ENCODE measurements around the gene EFNB2.

EFNB2 gene

GRCh38 chr13:106533101-106533942, 2.1 kb downstream of the EFNB2 start:
- peaks cover 11 to 23% of the 10 kb centered on the region in 2 donors for H3K4me1 ChIP-seq (ENCODE audit: control insufficient read depth in 2 of 2, insufficient read depth in 2 of 2, low read length in 2 of 2)

GRCh38 chr13:106532111-106532929, 3.1 kb downstream of the EFNB2 start:
- H3K4me1 ChIP-seq (ENCODE audit: control insufficient read depth in 2 of 2, insufficient read depth in 2 of 2, low read length in 2 of 2) = peaks cover 11 to 30% of the 10 kb centered on the region in 2 donors
- H3K4me3 ChIP-seq (ENCODE audit: low read length in 2 of 2) = peak overlapping the region; percentile 68 to 83
- H3K27ac ChIP-seq (ENCODE audit: low read depth in 2 of 2, low read length in 2 of 2) = peak overlapping the region; percentile 50 to 75
- no peaks in the 10 kb centered on the region for H3K9me3 ChIP-seq (ENCODE audit: control insufficient read depth in 2 of 2, low read length in 2 of 2)
- no peaks in the 10 kb centered on the region for H3K36me3 ChIP-seq (ENCODE audit: control insufficient read depth in 2 of 2, insufficient read depth in 2 of 2, low read length in 2 of 2)
- H3K27me3 ChIP-seq (ENCODE audit: control insufficient read depth in 2 of 2, insufficient read depth in 2 of 2, low read length in 2 of 2) = peaks cover 0 to 5% of the 10 kb centered on the region in 2 donors
- peak overlapping the region; percentile 52 to 97 for H3K9ac ChIP-seq (ENCODE audit: low read depth in 1 of 2, low read length in 2 of 2)

More at GRCh38 chr13:106533101-106533942, 2.1 kb downstream of the EFNB2 start:
- Histone ChIP-seq H3K36me3 (ENCODE audit: control insufficient read depth in 2 of 2, insufficient read depth in 2 of 2, low read length in 2 of 2) (no peaks in the 10 kb centered on the region), H3K9ac (ENCODE audit: low read depth in 1 of 2, low read length in 2 of 2) (peak overlapping the region; percentile 88 to 97), H3K27ac (ENCODE audit: low read depth in 2 of 2, low read length in 2 of 2) (peak overlapping the region; percentile 78 to 86), H3K9me3 (ENCODE audit: control insufficient read depth in 2 of 2, low read length in 2 of 2) (no peaks in the 10 kb centered on the region), H3K4me3 (ENCODE audit: low read length in 2 of 2) (peak overlapping the region; percentile 68 to 83), H3K27me3 (ENCODE audit: control insufficient read depth in 2 of 2, insufficient read depth in 2 of 2, low read length in 2 of 2) (peaks cover 0 to 5% of the 10 kb centered on the region in 2 donors)

- H3K27me3 ChIP-seq (ENCODE audit: control insufficient read depth in 2 of 2, insufficient read depth in 2 of 2, low read length in 2 of 2) = peaks cover 0 to 5% of the 10 kb centered on the region in 2 donors
- H3K27ac ChIP-seq (ENCODE audit: low read depth in 2 of 2, low read length in 2 of 2) = peak overlapping the region; percentile 4 to 70
- H3K4me1 ChIP-seq (ENCODE audit: control insufficient read depth in 2 of 2, insufficient read depth in 2 of 2, low read length in 2 of 2) = peaks cover 8 to 34% of the 10 kb centered on the region in 2 donors
- peak overlapping the region; percentile 1 to 97 for H3K9ac ChIP-seq (ENCODE audit: low read depth in 1 of 2, low read length in 2 of 2)
- H3K4me3 ChIP-seq (ENCODE audit: low read length in 2 of 2) = peak overlapping the region; percentile 68 to 83
- no peaks in the 10 kb centered on the region for H3K36me3 ChIP-seq (ENCODE audit: control insufficient read depth in 2 of 2, insufficient read depth in 2 of 2, low read length in 2 of 2)
- H3K9me3 ChIP-seq (ENCODE audit: control insufficient read depth in 2 of 2, low read length in 2 of 2) = no peaks in the 10 kb centered on the region
Observed at GRCh38 chr13:106530980-106531481, 4.4 kb downstream of the EFNB2 start.

GRCh38 chr13:106530171-106530851, 5.2 kb downstream of the EFNB2 start:
- peaks cover 0 to 5% of the 10 kb centered on the region in 2 donors for H3K27me3 ChIP-seq (ENCODE audit: control insufficient read depth in 2 of 2, insufficient read depth in 2 of 2, low read length in 2 of 2)
- H3K4me3 ChIP-seq (ENCODE audit: low read length in 2 of 2) = peak overlapping the region; percentile 68 to 83
- peak overlapping the region; percentile 1 to 97 for H3K9ac ChIP-seq (ENCODE audit: low read depth in 1 of 2, low read length in 2 of 2)
- no peaks in the 10 kb centered on the region for H3K9me3 ChIP-seq (ENCODE audit: control insufficient read depth in 2 of 2, low read length in 2 of 2)
- H3K4me1 ChIP-seq (ENCODE audit: control insufficient read depth in 2 of 2, insufficient read depth in 2 of 2, low read length in 2 of 2) = peaks cover 7 to 39% of the 10 kb centered on the region in 2 donors
- H3K36me3 ChIP-seq (ENCODE audit: control insufficient read depth in 2 of 2, insufficient read depth in 2 of 2, low read length in 2 of 2) = no peaks in the 10 kb centered on the region
- peak overlapping the region; percentile 4 to 70 for H3K27ac ChIP-seq (ENCODE audit: low read depth in 2 of 2, low read length in 2 of 2)

GRCh38 chr13:106529415-106530170, 5.9 kb downstream of the EFNB2 start:
- H3K27me3 ChIP-seq (ENCODE audit: control insufficient read depth in 2 of 2, insufficient read depth in 2 of 2, low read length in 2 of 2) = peaks cover 0 to 5% of the 10 kb centered on the region in 2 donors
- H3K36me3 ChIP-seq (ENCODE audit: control insufficient read depth in 2 of 2, insufficient read depth in 2 of 2, low read length in 2 of 2) = no peaks in the 10 kb centered on the region
- H3K4me1 ChIP-seq (ENCODE audit: control insufficient read depth in 2 of 2, insufficient read depth in 2 of 2, low read length in 2 of 2) = peaks cover 7 to 42% of the 10 kb centered on the region in 2 donors
- peak overlapping the region; percentile 57 to 70 for H3K27ac ChIP-seq (ENCODE audit: low read depth in 2 of 2, low read length in 2 of 2)
- peak overlapping the region in 1 of 2 donors; percentile 97 for H3K9ac ChIP-seq (ENCODE audit: low read depth in 1 of 2, low read length in 2 of 2)
- H3K9me3 ChIP-seq (ENCODE audit: control insufficient read depth in 2 of 2, low read length in 2 of 2) = no peaks in the 10 kb centered on the region
- peak overlapping the region in 1 of 2 donors; percentile 8 for H3K4me3 ChIP-seq (ENCODE audit: low read length in 2 of 2)

GRCh38 chr13:106528718-106529414, 6.6 kb downstream of the EFNB2 start:
- H3K4me3 ChIP-seq (ENCODE audit: low read length in 2 of 2) = peak overlapping the region in 1 of 2 donors; percentile 9
- H3K27ac ChIP-seq (ENCODE audit: low read depth in 2 of 2, low read length in 2 of 2) = peak overlapping the region; percentile 57 to 70
- peaks cover 0 to 5% of the 10 kb centered on the region in 2 donors for H3K27me3 ChIP-seq (ENCODE audit: control insufficient read depth in 2 of 2, insufficient read depth in 2 of 2, low read length in 2 of 2)
- H3K4me1 ChIP-seq (ENCODE audit: control insufficient read depth in 2 of 2, insufficient read depth in 2 of 2, low read length in 2 of 2) = peaks cover 7 to 45% of the 10 kb centered on the region in 2 donors
- H3K36me3 ChIP-seq (ENCODE audit: control insufficient read depth in 2 of 2, insufficient read depth in 2 of 2, low read length in 2 of 2) = no peaks in the 10 kb centered on the region
- H3K9me3 ChIP-seq (ENCODE audit: control insufficient read depth in 2 of 2, low read length in 2 of 2) = no peaks in the 10 kb centered on the region
- H3K9ac ChIP-seq (ENCODE audit: low read depth in 1 of 2, low read length in 2 of 2) = peak overlapping the region in 1 of 2 donors; percentile 97

- no peak overlapping the region for H3K9ac ChIP-seq (ENCODE audit: low read depth in 1 of 2, low read length in 2 of 2)
- no peak overlapping the region for H3K4me3 ChIP-seq (ENCODE audit: low read length in 2 of 2)
- H3K9me3 ChIP-seq (ENCODE audit: control insufficient read depth in 2 of 2, low read length in 2 of 2) = no peaks in the 10 kb centered on the region
- peaks cover 15 to 55% of the 10 kb centered on the region in 2 donors for H3K4me1 ChIP-seq (ENCODE audit: control insufficient read depth in 2 of 2, insufficient read depth in 2 of 2, low read length in 2 of 2)
- H3K36me3 ChIP-seq (ENCODE audit: control insufficient read depth in 2 of 2, insufficient read depth in 2 of 2, low read length in 2 of 2) = no peaks in the 10 kb centered on the region
- H3K27me3 ChIP-seq (ENCODE audit: control insufficient read depth in 2 of 2, insufficient read depth in 2 of 2, low read length in 2 of 2) = peaks cover 0 to 5% of the 10 kb centered on the region in 2 donors
- no peak overlapping the region for H3K27ac ChIP-seq (ENCODE audit: low read depth in 2 of 2, low read length in 2 of 2)
Observed at GRCh38 chr13:106527826-106528225, 7.6 kb downstream of the EFNB2 start.

GRCh38 chr13:106527445-106527801, 8.0 kb downstream of the EFNB2 start:
- Histone ChIP-seq H3K27ac (ENCODE audit: low read depth in 2 of 2, low read length in 2 of 2) (no peak overlapping the region), H3K36me3 (ENCODE audit: control insufficient read depth in 2 of 2, insufficient read depth in 2 of 2, low read length in 2 of 2) (no peaks in the 10 kb centered on the region), H3K9ac (ENCODE audit: low read depth in 1 of 2, low read length in 2 of 2) (no peak overlapping the region), H3K9me3 (ENCODE audit: control insufficient read depth in 2 of 2, low read length in 2 of 2) (no peaks in the 10 kb centered on the region), H3K4me3 (ENCODE audit: low read length in 2 of 2) (no peak overlapping the region), H3K27me3 (ENCODE audit: control insufficient read depth in 2 of 2, insufficient read depth in 2 of 2, low read length in 2 of 2) (peaks cover 0 to 3% of the 10 kb centered on the region in 2 donors), H3K4me1 (ENCODE audit: control insufficient read depth in 2 of 2, insufficient read depth in 2 of 2, low read length in 2 of 2) (peaks cover 15 to 59% of the 10 kb centered on the region in 2 donors)

Data from mucosa of rectum (tissue), 2 donors.